Lung (tissue), 16 donors: ENCODE data around the gene TMEM203. TPM values are rescaled to one million over a fixed set of nuclear protein-coding genes. Genes with fewer than 3 reads are reported as not detected.

ENCODE experiments used
- ATAC-seq: fragments of 200-7000 bp; cut with Tn5 transposase; one replicate; pipeline ENCODE4 v1.9.1; 2020; ENCODE audit warnings: moderate number of reproducible peaks; ENCODE audit not compliant: insufficient read depth, low FRiP score
- DNase-seq, 3 donors: peaks; one replicate each; pipeline ENCODE4 v3.0.0-alpha.2; 2013 to 2017
- H3K27ac ChIP-seq, 2 donors: one replicate each; pipeline ENCODE4 v1.5.1; 2013; ENCODE audit warnings: mild to moderate bottlenecking in 2 of 2, moderate library complexity in 2 of 2, control low read depth in 1 of 2, inconsistent platforms in 1 of 2, low read depth in 1 of 2, low read length in 1 of 2
- H3K27me3 ChIP-seq, 3 donors: one replicate each; pipeline ENCODE4 v1.5.1; 2013; ENCODE audit warnings: low read length in 2 of 3; ENCODE audit not compliant: control insufficient read depth in 3 of 3, insufficient read depth in 3 of 3
- H3K36me3 ChIP-seq, 4 donors: one replicate each; pipeline ENCODE4 v1.5.1; 2013; ENCODE audit warnings: low read length in 4 of 4, mild to moderate bottlenecking in 1 of 4, moderate library complexity in 1 of 4; ENCODE audit not compliant: control insufficient read depth in 4 of 4, insufficient read depth in 4 of 4
- H3K4me1 ChIP-seq, 5 donors: one replicate each; pipeline ENCODE4 v1.5.1; 2013; ENCODE audit warnings: low read length in 5 of 5, mild to moderate bottlenecking in 2 of 5, moderate library complexity in 1 of 5; ENCODE audit not compliant: control insufficient read depth in 5 of 5, insufficient read depth in 5 of 5
- H3K4me3 ChIP-seq: one replicate; pipeline ENCODE4 v1.5.1; 2013; ENCODE audit warnings: mild to moderate bottlenecking, control low read depth, moderate library complexity
- H3K9ac ChIP-seq, 2 donors: one replicate each; pipeline ENCODE4 v1.5.1; 2013; ENCODE audit warnings: low read length in 2 of 2, control low read depth in 1 of 2; ENCODE audit not compliant: insufficient read depth in 1 of 2
- H3K9me3 ChIP-seq, 4 donors: one replicate each; pipeline ENCODE4 v1.5.1; 2013; ENCODE audit warnings: low read length in 3 of 4, mild to moderate bottlenecking in 1 of 4, moderate library complexity in 1 of 4; ENCODE audit not compliant: control insufficient read depth in 4 of 4, insufficient read depth in 3 of 4
- CTCF ChIP-seq: IDR thresholded peaks from 2 replicates; pipeline ENCODE4 v1.5.1; 2012; ENCODE audit warnings: mild to moderate bottlenecking; ENCODE audit errors: control extremely low read depth, extremely low read depth
- WGBS, 2 donors: extraction: QIAGEN DNeasy Blood & Tissue Kit; methylation state at CpG; one replicate each; pipeline ENCODE4 v1.1.7; 2013; 5-methylcytosine and 5-hydroxymethylcytosine counted together
- long read RNA-seq, 5 donors: transcript quantifications; one replicate each; lab custom pipeline, GENCODE V29; 2026
- polyA plus RNA-seq, 2 donors: library from polyadenylated mRNA; stranded (reverse); fragments of 200-250 nt; gene quantifications; one replicate each; pipeline ENCODE4 v1.2.1, GENCODE V29; 2013
- total RNA-seq, 2 donors: library from RNA; depleted of rRNA in 1 of 2; stranded (reverse); fragments of >200 nt in 1 of 2; gene quantifications; one replicate each; pipeline ENCODE4 v1.2.1, GENCODE V29; 2014 to 2021
- donor health status: control.
- donor health status: control.
- donor health status: Bipolar disorder and iron deficiency.
- donor health status: healthy.
- donor health status: DM: yes; HTN: yes; CAD: no.

Gene TMEM203
- total RNA-seq = 10 to 100 TPM; 26.0 to 35.8 TPM
- polyA plus RNA-seq = 10 to 100 TPM; 31.8 to 39.3 TPM
- long read RNA-seq, donor 1, transcript TMEM203-201 (1 exons, 1,557 nt) = major isoform, 40 of 40 reads
- long read RNA-seq, donor 1, partial matches to known transcripts = 0 of 40 reads
- long read RNA-seq, donor 1, other reads (novel, unspliced or antisense) = 0 of 40 reads
- long read RNA-seq, donor 2, transcript TMEM203-201 (1 exons, 1,557 nt) = major isoform, 21 of 21 reads
- long read RNA-seq, donor 2, partial matches to known transcripts = 0 of 21 reads
- long read RNA-seq, donor 2, other reads (novel, unspliced or antisense) = 0 of 21 reads
- long read RNA-seq, donor 3, transcript TMEM203-201 (1 exons, 1,557 nt) = major isoform, 19 of 19 reads
- long read RNA-seq, donor 3, partial matches to known transcripts = 0 of 19 reads
- long read RNA-seq, donor 3, other reads (novel, unspliced or antisense) = 0 of 19 reads
- long read RNA-seq, donor 4, transcript TMEM203-201 (1 exons, 1,557 nt) = major isoform, 27 of 27 reads
- long read RNA-seq, donor 4, partial matches to known transcripts = 0 of 27 reads
- long read RNA-seq, donor 4, other reads (novel, unspliced or antisense) = 0 of 27 reads
- long read RNA-seq, donor 5, transcript TMEM203-201 (1 exons, 1,557 nt) = major isoform, 43 of 43 reads
- long read RNA-seq, donor 5, partial matches to known transcripts = 0 of 43 reads
- long read RNA-seq, donor 5, other reads (novel, unspliced or antisense) = 0 of 43 reads

GRCh38 chr9:137205126-137206069 lies at the start of gene TMEM203, which contains the start of gene NDOR1:
Gene TMEM203 (minus strand): TSS chr9:137205648. CDS start chr9:137205414, 234 bp downstream.
Gene NDOR1 (plus strand): TSS chr9:137205700. CDS start chr9:137205778, 78 bp downstream.
- ATAC-seq (peak; percentile 63), DNase-seq (peak; percentile 91 to 93 (median 91))
- Histone ChIP-seq H3K36me3 (peaks cover 0 to 14% (median 8%) of the 10 kb centered on the region in 4 donors), H3K4me1 (peaks cover 3 to 30% (median 28%) of the 10 kb centered on the region in 5 donors), H3K9me3 (peaks cover 0 to 2% (median 0%) of the 10 kb centered on the region in 4 donors), H3K4me3 (peak within 1 kb of the TSS; percentile 95), H3K27me3 (no peaks in the 10 kb centered on the region), H3K27ac (peak within 1 kb of the TSS; percentile 75 to 87), H3K9ac (peak within 1 kb of the TSS; percentile 33 to 65)
- 0 to 1% methylated on average over 77 to 98 of the region's 98 CpGs for WGBS, 2 donors
- no peak for TF ChIP-seq CTCF

GRCh38 chr9:137254624-137255447 lies 49.4 kb upstream of the TMEM203 start, which contains the start of gene NELFB:
Gene NELFB (plus strand): TSS chr9:137255327.
- peaks cover 0 to 22% (median 12%) of the 10 kb centered on the region in 5 donors for H3K4me1 ChIP-seq

More at GRCh38 chr9:137254624-137255447, 49.4 kb upstream of the TMEM203 start, which contains the start of gene NELFB:
- no peaks in the 10 kb centered on the region for H3K27me3 ChIP-seq
- peak within 1 kb of the TSS; percentile 98 for H3K4me3 ChIP-seq
- ATAC-seq (peak; percentile 89), DNase-seq (peak; percentile 93 to 95 (median 94))
- H3K27ac ChIP-seq = peak within 1 kb of the TSS; percentile 70 to 78
- H3K36me3 ChIP-seq = peaks cover 3 to 17% (median 13%) of the 10 kb centered on the region in 4 donors
- WGBS, 2 donors = 2% methylated on average over 91 to 105 of the region's 105 CpGs
- no peak for TF ChIP-seq CTCF
- H3K9me3 ChIP-seq = no peaks in the 10 kb centered on the region
- H3K9ac ChIP-seq = peak within 1 kb of the TSS; percentile 53 to 68
